Measurements from ENCODE around the gene KIRREL3. TPM values are rescaled to one million over a fixed set of nuclear protein-coding genes. Genes with fewer than 3 reads are reported as not detected.

The KIRREL3 gene
- total and polyA plus RNA-seq, 2 donors (not counting 3 experiments of a cell fraction or from before 2014, with no cell fraction given), result not detected

GRCh38 chr11:126764231-126764630, 236.3 kb downstream of the KIRREL3 start:
- H3K4me1 ChIP-seq (ENCODE audit: control insufficient read depth, extremely low read depth, insufficient read depth, low read length), result no peaks in the 10 kb centered on the region
- no peak for FAIRE-seq
- no peaks in the 10 kb centered on the region for H3K79me2 ChIP-seq (ENCODE audit: control insufficient read depth, insufficient read depth, low read length)
- no peaks in the 10 kb centered on the region for H3K27me3 ChIP-seq (ENCODE audit: control insufficient read depth in 2 of 2, insufficient read depth in 2 of 2, low read length in 2 of 2)
- dilution Hi-C loops (cut with MboI; ENCODE audit: extremely low pct_ligation_motif_present, low sequenced_read_pairs), result no loop called here
- BruUV-seq (replicated peaks), result no TSS peak
- H3K9me3 ChIP-seq (replicated peaks; ENCODE audit: control insufficient read depth, insufficient read depth, low read length), result no peaks in the 10 kb centered on the region
- H3K4me3 ChIP-seq (replicated peaks in 1 of 3; ENCODE audit: insufficient read depth in 1 of 3, low read depth in 1 of 3, low read length in 3 of 3), result no peak overlapping the region
- no peak for DNase-seq (ENCODE audit: low read depth, low spot score)
- H3K4me2 ChIP-seq (ENCODE audit: insufficient read depth, low read length), result no peak overlapping the region
- ChIA-PET POLR2A (no interaction called here), CTCF (no interaction called here)
- H4K20me1 ChIP-seq (replicated peaks; ENCODE audit: control insufficient read depth, extremely low read depth, insufficient read depth, low read length), result no peaks in the 10 kb centered on the region
- TF ChIP-seq, protein P1, sequence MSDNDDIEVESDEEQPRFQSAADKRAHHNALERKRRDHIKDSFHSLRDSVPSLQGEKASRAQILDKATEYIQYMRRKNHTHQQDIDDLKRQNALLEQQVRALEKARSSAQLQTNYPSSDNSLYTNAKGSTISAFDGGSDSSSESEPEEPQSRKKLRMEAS (IDR thresholded peaks at IDR 0.05; ENCODE audit: insufficient read depth, insufficient read length), result no peak
- TF ChIP-seq EZH2 (IDR thresholded peaks at IDR 0.05; ENCODE audit: borderline replicate concordance, low read depth, low read length, severe bottlenecking) (no peak), POLR2AphosphoS5 (IDR thresholded peaks at IDR 0.05; ENCODE audit: insufficient read depth, low read depth, low read length) (no peak), MYC (IDR thresholded peaks at IDR 0.05; ENCODE audit: low read depth, low read length) (no peak), FOS (IDR thresholded peaks at IDR 0.05; ENCODE audit: borderline replicate concordance, insufficient read depth, low read length) (no peak), JUN (IDR thresholded peaks at IDR 0.05; ENCODE audit: borderline replicate concordance, insufficient read depth, insufficient read length, low read depth) (no peak), POLR2A (IDR thresholded peaks at IDR 0.05; ENCODE audit: low read depth, low read length) (no peak), GATA2 (IDR thresholded peaks at IDR 0.05; ENCODE audit: insufficient read depth, insufficient read length, low read depth, low read length) (no peak)
- TF ChIP-seq, protein P2, sequence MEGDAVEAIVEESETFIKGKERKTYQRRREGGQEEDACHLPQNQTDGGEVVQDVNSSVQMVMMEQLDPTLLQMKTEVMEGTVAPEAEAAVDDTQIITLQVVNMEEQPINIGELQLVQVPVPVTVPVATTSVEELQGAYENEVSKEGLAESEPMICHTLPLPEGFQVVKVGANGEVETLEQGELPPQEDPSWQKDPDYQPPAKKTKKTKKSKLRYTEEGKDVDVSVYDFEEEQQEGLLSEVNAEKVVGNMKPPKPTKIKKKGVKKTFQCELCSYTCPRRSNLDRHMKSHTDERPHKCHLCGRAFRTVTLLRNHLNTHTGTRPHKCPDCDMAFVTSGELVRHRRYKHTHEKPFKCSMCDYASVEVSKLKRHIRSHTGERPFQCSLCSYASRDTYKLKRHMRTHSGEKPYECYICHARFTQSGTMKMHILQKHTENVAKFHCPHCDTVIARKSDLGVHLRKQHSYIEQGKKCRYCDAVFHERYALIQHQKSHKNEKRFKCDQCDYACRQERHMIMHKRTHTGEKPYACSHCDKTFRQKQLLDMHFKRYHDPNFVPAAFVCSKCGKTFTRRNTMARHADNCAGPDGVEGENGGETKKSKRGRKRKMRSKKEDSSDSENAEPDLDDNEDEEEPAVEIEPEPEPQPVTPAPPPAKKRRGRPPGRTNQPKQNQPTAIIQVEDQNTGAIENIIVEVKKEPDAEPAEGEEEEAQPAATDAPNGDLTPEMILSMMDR (IDR thresholded peaks at IDR 0.05; ENCODE audit: extremely low read depth in 1 of 2, insufficient read depth in 1 of 2, low read depth in 1 of 2, low read length in 2 of 2), result no peak
- no peak overlapping the region for H3K27ac ChIP-seq (ENCODE audit: insufficient read depth, low read depth, low read length)
- no peaks in the 10 kb centered on the region for H3K36me3 ChIP-seq (ENCODE audit: control insufficient read depth in 2 of 2, extremely low read depth in 1 of 2, insufficient read depth in 2 of 2, low read length in 2 of 2)
- intact Hi-C loops (cut with micrococcal nuclease), result no loop called here
- no peak overlapping the region for H2AFZ ChIP-seq (ENCODE audit: low read depth, low read length)
- no peaks in the 10 kb centered on the region for H3K9me1 ChIP-seq (replicated peaks; ENCODE audit: control insufficient read depth, extremely low read depth, insufficient read depth, low read length)
- no peak overlapping the region for H3K9ac ChIP-seq (replicated peaks; ENCODE audit: extremely low read depth, insufficient read depth, low read length)

Data from endothelial cell of umbilical vein (primary cell).